ENCODE measurements around the gene HCFC1R1. TPM values are rescaled to one million over a fixed set of nuclear protein-coding genes. Genes with fewer than 3 reads are reported as not detected.

Gene HCFC1R1
- total and polyA plus RNA-seq, 7 donors = 23.1 to 82.5 (median 52.9) TPM

GRCh38 chr16:2991566-2992261 is 32.0 kb downstream of the HCFC1R1 start:
- WGBS, 2 donors = 64 to 87% methylated on average over 12 of the region's 12 CpGs
- Histone ChIP-seq H3K36me3 (no peaks in the 10 kb centered on the region), H3K9me3 (no peaks in the 10 kb centered on the region), H3K4me3 (no peak overlapping the region), H3K4me1 (no peaks in the 10 kb centered on the region), H3K27me3 (peaks cover 0 to 31% (median 0%) of the 10 kb centered on the region in 3 donors), H3K27ac (no peak overlapping the region)
- TF ChIP-seq EP300 (IDR thresholded peaks at IDR 0.05) (no peak), CTCF (IDR thresholded peaks at IDR 0.05) (no peak), POLR2A (IDR thresholded peaks at IDR 0.05) (no peak), POLR2AphosphoS5 (IDR thresholded peaks at IDR 0.05) (no peak)
- DNase-seq = no peak
- intact Hi-C loops (cut with DNase I) = no loop called here

- intact Hi-C loops (cut with DNase I) = no loop called here
- TF ChIP-seq POLR2AphosphoS5 (IDR thresholded peaks at IDR 0.05) (no peak), POLR2A (IDR thresholded peaks at IDR 0.05) (no peak)
- WGBS, 2 donors = 35 to 63% methylated on average over 10 of the region's 10 CpGs
- Histone ChIP-seq H3K27ac (no peak overlapping the region), H3K4me1 (no peaks in the 10 kb centered on the region), H3K4me3 (no peak overlapping the region), H3K36me3 (no peaks in the 10 kb centered on the region), H3K27me3 (peaks cover 0 to 23% (median 0%) of the 10 kb centered on the region in 3 donors), H3K9me3 (no peaks in the 10 kb centered on the region)
- no peak for DNase-seq
These were observed 32.9 kb downstream of the HCFC1R1 start for GRCh38 chr16:2990891-2991290.

- 78 to 84% methylated on average over 8 of the region's 8 CpGs for WGBS, 2 donors
- Histone ChIP-seq H3K27me3 (peaks cover 0 to 22% (median 0%) of the 10 kb centered on the region in 3 donors), H3K9me3 (no peaks in the 10 kb centered on the region), H3K36me3 (no peaks in the 10 kb centered on the region), H3K27ac (no peak overlapping the region), H3K4me1 (peaks cover 0 to 8% (median 5%) of the 10 kb centered on the region in 4 donors), H3K4me3 (no peak overlapping the region)
- DNase-seq = no peak
- intact Hi-C loops (cut with DNase I) = no loop called here
- TF ChIP-seq POLR2A (IDR thresholded peaks at IDR 0.05) (no peak), CTCF (IDR thresholded peaks at IDR 0.05) (no peak), EP300 (IDR thresholded peaks at IDR 0.05) (no peak), POLR2AphosphoS5 (IDR thresholded peaks at IDR 0.05) (no peak)
These were observed 35.1 kb downstream of the HCFC1R1 start for GRCh38 chr16:2988590-2989099.

GRCh38 chr16:2987833-2988232 is 35.9 kb downstream of the HCFC1R1 start:
- Histone ChIP-seq H3K4me1 (peaks cover 0 to 12% (median 9%) of the 10 kb centered on the region in 4 donors), H3K9me3 (no peaks in the 10 kb centered on the region), H3K36me3 (no peaks in the 10 kb centered on the region), H3K27me3 (peaks cover 0 to 22% (median 0%) of the 10 kb centered on the region in 3 donors), H3K4me3 (no peak overlapping the region), H3K27ac (no peak overlapping the region)
- no peak for DNase-seq
- intact Hi-C loops (cut with DNase I) = no loop called here
- WGBS, 2 donors = 78 to 84% methylated on average over 8 of the region's 8 CpGs
- no peak for TF ChIP-seq EP300 (IDR thresholded peaks at IDR 0.05)
- no peak for TF ChIP-seq POLR2AphosphoS5 (IDR thresholded peaks at IDR 0.05)
- no peak for TF ChIP-seq CTCF (IDR thresholded peaks at IDR 0.05)
- no peak for TF ChIP-seq POLR2A (IDR thresholded peaks at IDR 0.05)

GRCh38 chr16:2987286-2987685 is 36.5 kb downstream of the HCFC1R1 start:
- no peak for TF ChIP-seq POLR2A (IDR thresholded peaks at IDR 0.05)
- TF ChIP-seq CTCF (IDR thresholded peaks at IDR 0.05) = no peak
- no peak for TF ChIP-seq EP300 (IDR thresholded peaks at IDR 0.05)
- no peak for TF ChIP-seq POLR2AphosphoS5 (IDR thresholded peaks at IDR 0.05)
- H3K9me3 ChIP-seq = no peaks in the 10 kb centered on the region
- no peak overlapping the region for H3K27ac ChIP-seq
- H3K4me1 ChIP-seq = peaks cover 0 to 12% (median 9%) of the 10 kb centered on the region in 4 donors
- H3K36me3 ChIP-seq = no peaks in the 10 kb centered on the region
- H3K4me3 ChIP-seq = no peak overlapping the region
- no peak for DNase-seq
- H3K27me3 ChIP-seq = peaks cover 0 to 22% (median 0%) of the 10 kb centered on the region in 3 donors
- 86 to 91% methylated on average over 9 of the region's 9 CpGs for WGBS, 2 donors
- intact Hi-C loops (cut with DNase I) = no loop called here

Measured in sigmoid colon (tissue), 7 donors.